Astrocyte of the cerebellum (primary cell): ENCODE data around the gene HOXA13.

ENCODE experiments used
- DNase-seq: peaks from one replicate; pipeline ENCODE4 v3.0.0-alpha.2; 2011; ENCODE audit warnings: low read depth
- H3K4me3 ChIP-seq: 2 replicates; pipeline ENCODE4 v1.5.1; 2011; ENCODE audit warnings: mild to moderate bottlenecking, low read depth, low read length, moderate library complexity
- in situ Hi-C: cut with HindIII; loops from 2 replicates; pipeline ENCODE4 v1.10.0; 2017; ENCODE audit warnings: low sequenced_read_pairs
- TF ChIP-seq, protein P1 (sequence below): IDR thresholded peaks from 2 replicates; pipeline ENCODE4 v1.5.1; 2012; ENCODE audit warnings: low read length, low read depth, moderate library complexity, mild to moderate bottlenecking; ENCODE audit errors: missing control alignments

HOXA13 gene

DNA sequence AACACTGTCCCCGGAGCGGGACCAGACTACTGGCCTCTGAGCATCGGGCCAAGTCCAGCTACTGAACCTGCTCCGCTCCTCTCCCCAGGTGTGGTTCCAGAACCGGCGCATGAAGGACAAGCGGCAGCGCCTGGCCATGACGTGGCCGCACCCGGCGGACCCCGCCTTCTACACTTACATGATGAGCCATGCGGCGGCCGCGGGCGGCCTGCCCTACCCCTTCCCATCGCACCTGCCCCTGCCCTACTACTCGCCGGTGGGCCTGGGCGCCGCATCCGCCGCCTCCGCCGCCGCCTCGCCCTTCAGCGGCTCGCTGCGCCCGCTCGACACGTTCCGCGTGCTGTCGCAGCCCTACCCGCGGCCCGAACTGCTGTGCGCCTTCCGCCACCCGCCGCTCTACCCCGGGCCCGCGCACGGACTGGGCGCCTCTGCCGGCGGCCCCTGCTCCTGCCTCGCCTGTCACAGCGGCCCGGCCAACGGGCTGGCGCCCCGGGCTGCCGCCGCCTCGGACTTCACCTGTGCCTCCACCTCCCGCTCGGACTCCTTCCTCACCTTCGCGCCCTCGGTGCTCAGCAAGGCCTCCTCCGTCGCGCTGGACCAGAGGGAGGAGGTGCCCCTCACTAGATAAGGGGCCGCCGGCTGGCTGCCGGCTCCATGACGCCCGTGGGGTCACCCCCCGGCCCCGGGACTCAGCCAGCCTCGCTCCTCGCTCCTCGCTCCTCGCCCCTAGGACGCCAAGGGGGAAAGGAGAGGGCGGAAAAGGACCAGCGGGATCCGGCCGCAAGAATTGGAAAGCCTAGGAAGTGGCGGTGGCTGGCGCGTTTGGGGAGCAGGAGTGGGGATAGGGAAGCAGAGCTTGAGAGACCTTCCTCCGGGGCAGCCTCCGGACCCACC is 46.2 kb upstream of the HOXA13 start:
- in situ Hi-C loops, result no loop called here
- TF ChIP-seq, protein P1, sequence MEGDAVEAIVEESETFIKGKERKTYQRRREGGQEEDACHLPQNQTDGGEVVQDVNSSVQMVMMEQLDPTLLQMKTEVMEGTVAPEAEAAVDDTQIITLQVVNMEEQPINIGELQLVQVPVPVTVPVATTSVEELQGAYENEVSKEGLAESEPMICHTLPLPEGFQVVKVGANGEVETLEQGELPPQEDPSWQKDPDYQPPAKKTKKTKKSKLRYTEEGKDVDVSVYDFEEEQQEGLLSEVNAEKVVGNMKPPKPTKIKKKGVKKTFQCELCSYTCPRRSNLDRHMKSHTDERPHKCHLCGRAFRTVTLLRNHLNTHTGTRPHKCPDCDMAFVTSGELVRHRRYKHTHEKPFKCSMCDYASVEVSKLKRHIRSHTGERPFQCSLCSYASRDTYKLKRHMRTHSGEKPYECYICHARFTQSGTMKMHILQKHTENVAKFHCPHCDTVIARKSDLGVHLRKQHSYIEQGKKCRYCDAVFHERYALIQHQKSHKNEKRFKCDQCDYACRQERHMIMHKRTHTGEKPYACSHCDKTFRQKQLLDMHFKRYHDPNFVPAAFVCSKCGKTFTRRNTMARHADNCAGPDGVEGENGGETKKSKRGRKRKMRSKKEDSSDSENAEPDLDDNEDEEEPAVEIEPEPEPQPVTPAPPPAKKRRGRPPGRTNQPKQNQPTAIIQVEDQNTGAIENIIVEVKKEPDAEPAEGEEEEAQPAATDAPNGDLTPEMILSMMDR, result no peak
- no peak for DNase-seq
- no peak overlapping the region for H3K4me3 ChIP-seq

DNA sequence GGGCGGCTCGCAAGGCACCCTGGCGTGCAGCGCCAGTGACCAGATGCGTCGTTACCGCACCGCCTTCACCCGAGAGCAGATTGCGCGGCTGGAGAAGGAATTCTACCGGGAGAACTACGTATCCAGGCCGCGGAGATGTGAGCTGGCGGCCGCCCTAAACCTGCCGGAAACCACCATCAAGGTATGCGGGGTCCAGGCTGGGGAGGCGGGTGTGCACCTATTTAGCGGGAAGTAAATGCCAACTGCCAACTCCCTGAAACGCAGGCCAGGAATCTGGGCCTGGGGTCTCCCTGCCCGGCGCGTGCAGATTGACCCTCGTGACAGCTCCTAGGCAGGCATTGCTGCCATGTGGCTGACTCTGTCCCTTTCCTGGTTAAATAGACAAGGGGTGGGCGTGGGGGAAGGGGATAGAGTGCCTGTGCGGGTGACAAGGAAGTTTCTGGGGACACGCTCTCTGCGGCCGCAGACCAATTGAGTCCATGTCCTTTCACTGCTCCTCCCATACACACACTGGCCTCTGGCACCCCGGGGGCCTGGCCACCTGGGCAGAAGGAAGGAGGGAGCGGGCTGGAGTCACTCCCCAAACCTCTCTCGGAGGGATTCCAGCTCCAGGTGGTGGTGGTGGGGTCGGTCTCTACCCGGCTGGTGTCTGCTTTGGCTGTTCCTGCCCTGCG is 45.4 kb upstream of the HOXA13 start:
- H3K4me3 ChIP-seq, result no peak overlapping the region
- in situ Hi-C loops, result no loop called here
- TF ChIP-seq, protein P1, result no peak
- no peak for DNase-seq

DNA sequence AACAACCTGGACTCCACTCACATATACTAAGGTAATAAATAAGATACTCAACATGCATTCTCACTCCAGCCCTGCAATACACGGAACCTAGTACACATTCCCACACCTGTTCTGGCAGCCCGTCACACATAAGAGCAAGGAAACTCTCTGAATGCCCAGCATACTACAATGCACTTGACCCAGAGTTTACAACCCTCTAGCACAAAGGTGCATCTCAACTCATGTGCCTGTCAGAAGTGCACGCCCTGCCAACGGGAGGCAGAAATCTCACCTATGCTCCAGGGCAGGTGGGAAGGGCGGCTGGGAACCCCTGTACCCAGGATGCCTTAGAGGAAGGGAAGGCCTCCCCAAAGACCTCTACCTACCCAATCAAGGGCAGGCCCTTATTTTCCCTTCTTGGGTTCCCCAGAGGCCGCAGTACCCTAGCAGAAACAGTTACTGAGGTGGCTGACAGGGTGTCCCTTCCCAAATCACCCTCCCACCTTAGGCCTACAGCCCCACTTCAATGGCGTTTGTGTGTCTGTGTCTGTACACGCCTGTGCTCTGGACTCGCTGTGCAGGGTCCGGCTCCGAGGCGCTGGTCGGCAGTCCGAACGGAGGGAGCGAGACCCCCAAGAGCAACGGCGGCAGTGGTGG is 44.7 kb upstream of the HOXA13 start:
- TF ChIP-seq, protein P1, result no peak
- no peak for DNase-seq
- H3K4me3 ChIP-seq, result no peak overlapping the region
- in situ Hi-C loops, result no loop called here

DNA sequence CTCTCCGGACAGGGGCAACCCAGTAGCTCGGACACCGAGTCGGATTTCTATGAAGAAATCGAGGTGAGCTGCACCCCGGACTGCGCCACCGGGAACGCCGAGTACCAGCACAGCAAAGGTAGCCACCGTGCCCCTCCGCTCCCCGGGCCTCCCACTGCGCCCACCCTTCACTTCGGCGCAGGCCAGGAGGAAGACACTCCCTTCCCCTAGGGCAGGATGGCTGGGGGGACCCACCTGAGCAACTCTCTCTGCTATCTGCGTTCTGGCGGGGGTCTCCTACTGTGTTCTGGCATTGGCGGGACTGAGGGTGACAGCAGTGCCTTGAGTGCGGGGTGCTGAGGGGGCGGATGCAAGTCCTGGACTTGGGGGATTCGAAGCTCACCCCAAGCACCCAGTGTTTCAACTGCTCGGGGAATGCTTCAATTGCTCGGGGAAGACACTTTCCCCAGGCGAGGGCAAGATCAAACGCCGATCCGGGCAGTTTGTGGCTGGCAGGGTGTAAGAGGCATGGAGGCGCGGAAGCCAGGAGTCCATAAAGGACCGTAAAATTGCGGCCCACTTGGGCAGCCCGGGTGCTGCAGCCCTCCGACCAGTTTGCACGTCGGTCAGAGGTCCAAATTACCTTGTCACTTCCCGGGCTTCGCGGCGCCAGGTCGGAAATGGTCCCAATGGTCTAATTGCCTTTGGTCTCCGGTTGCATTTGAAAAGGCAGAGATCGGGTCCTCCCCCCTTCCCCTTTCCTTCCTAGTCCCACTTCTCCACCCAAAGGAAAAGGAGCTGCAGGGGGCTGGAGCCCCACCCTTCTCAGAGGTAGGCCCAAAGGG is 43.7 kb upstream of the HOXA13 start:
- TF ChIP-seq, protein P1, result no peak
- DNase-seq, result no peak
- H3K4me3 ChIP-seq, result no peak overlapping the region
- in situ Hi-C loops, result no loop called here

DNA sequence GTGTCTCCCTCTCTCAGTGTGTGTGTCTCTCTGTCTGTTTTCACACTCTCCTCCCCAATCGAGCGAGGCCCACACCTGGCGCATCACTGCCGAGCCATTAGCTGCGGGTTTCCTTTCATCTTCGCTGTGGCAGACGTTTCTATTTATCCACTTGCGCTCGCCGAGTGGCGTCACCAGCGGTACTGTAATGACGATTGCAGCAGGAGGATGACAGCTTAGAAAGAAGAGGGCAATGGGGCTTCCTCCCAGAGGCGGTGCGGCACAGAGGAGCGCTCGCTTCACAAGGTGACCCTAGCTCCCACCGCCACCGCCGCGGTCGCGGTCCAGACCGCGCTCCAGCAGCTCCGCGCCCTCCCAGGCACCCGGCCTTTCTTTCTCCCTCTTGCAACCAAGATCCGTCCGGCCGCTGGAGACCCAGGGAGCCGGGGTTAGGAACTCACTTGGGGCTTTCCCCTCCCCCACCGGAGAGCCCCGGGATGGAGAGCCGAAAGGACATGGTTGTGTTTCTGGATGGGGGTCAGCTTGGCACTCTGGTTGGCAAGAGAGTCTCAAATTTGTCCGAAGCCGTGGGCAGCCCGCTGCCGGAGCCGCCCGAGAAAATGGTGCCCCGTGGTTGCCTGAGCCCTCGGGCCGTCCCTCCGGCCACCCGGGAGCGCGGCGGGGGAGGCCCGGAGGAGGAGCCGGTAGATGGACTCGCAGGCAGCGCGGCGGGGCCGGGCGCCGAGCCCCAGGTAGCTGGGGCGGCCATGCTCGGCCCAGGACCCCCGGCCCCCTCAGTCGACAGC is 42.9 kb upstream of the HOXA13 start, which contains the start of gene EVX1:
Gene EVX1, plus strand, starts transcription at position 248 of the 785 bp plus-strand sequence. Its CDS starts 229 bp downstream, at position 477.
- in situ Hi-C loops, result no loop called here
- DNase-seq, result no peak
- H3K4me3 ChIP-seq, result no peak within 1 kb of the TSS
- TF ChIP-seq, protein P1, result no peak
